A549 (cell line): ENCODE data around the gene CASP9. TPM values are rescaled to one million over a fixed set of nuclear protein-coding genes. Genes with fewer than 3 reads are reported as not detected.
"Not testable (repeated sequence)": the region's sequence is repeated elsewhere in the genome, so short reads cannot be mapped to it uniquely, and the experiment has no call there.

Experiments used
- ATAC-seq, 2 experiments: fragments of 200-7000 bp in 1 of 2; fragments of >200 bp in 1 of 2; cut with Nextera tagmentation in 1 of 2; cut with Tn5 transposase in 1 of 2; 3 replicates each; pipeline versions ENCODE4 v1.8.0 to v1.9.1; 2018 to 2020; ENCODE audit warnings: mild to moderate bottlenecking in 1 of 2, moderate library complexity in 1 of 2
- CTCF ChIA-PET: fragments of 300-600 bp; sonication (Branson Sonifier 250); formaldehyde crosslinking; extraction: SDS; loops from one replicate; lab custom pipeline; 2021; ENCODE audit warnings: antibody characterized with exemption, inconsistent platforms; lab: Yijun Ruan, JAX
- POLR2A ChIA-PET: fragments of 350-600 bp; formaldehyde crosslinking; extraction: SDS; loops from one replicate; lab custom pipeline; 2021; ENCODE audit warnings: antibody characterized with exemption, inconsistent platforms; lab: Yijun Ruan, JAX
- DNase-seq, 2 experiments: peaks; one replicate each; pipeline versions ENCODE4 v3.0.0 to v3.0.0-alpha.2; 2011 to 2016; ENCODE audit warnings: low read depth in 1 of 2, low spot score in 1 of 2
- FAIRE-seq: peaks from 2 replicates; lab custom pipeline; 2011; peaks lifted over from hg19 to GRCh38; lab: Jason Lieb, UNC
- H3K27ac ChIP-seq, 2 experiments: fragments of >200 bp; sonication (Bioruptor Twin); formaldehyde crosslinking; 3 replicates each; pipeline ENCODE4 v1.5.1; 2016 to 2017
- H3K4me1 ChIP-seq: fragments of >200 bp; sonication (Bioruptor Twin); formaldehyde crosslinking; 3 replicates; pipeline ENCODE4 v1.6.1; 2016
- H3K4me2 ChIP-seq: fragments of >200 bp; sonication (Bioruptor Twin); formaldehyde crosslinking; 3 replicates; pipeline ENCODE4 v1.6.1; 2016
- H3K4me3 ChIP-seq: fragments of >200 bp; sonication (Bioruptor Twin); formaldehyde crosslinking; 3 replicates; pipeline ENCODE4 v1.5.1; 2016
- H3K9me3 ChIP-seq: fragments of >200 bp; sonication (Bioruptor Twin); formaldehyde crosslinking; 3 replicates; pipeline ENCODE4 v1.6.1; 2016
- CBX2 ChIP-seq: fragments of 200-600 bp; sonication (generic); IDR thresholded peaks from 2 replicates; pipeline ENCODE4 v1.6.1; 2016; ENCODE audit warnings: low read depth, mild to moderate bottlenecking, borderline replicate concordance
- CBX8 ChIP-seq: fragments of 200-600 bp; sonication (generic); IDR thresholded peaks from 2 replicates; pipeline ENCODE4 v1.6.1; 2016
- CHD2 ChIP-seq: fragments of 150-350 bp; IDR thresholded peaks from 2 replicates; pipeline ENCODE4 v1.6.1; 2014; ENCODE audit warnings: low read length; ENCODE audit not compliant: partially characterized antibody
- CHD4 ChIP-seq: fragments of 200-600 bp; sonication (generic); IDR thresholded peaks from 2 replicates; pipeline ENCODE4 v1.6.1; 2016; ENCODE audit warnings: antibody characterized with exemption, mild to moderate bottlenecking, borderline replicate concordance
- EHF ChIP-seq: fragments of 250-450 bp; sonication (Bioruptor Pico); IDR thresholded peaks from 2 replicates; pipeline ENCODE4 v1.5.0; 2020; ENCODE audit warnings: mild to moderate bottlenecking
- HDAC2 ChIP-seq: fragments of 200-600 bp; sonication (generic); IDR thresholded peaks from 2 replicates; pipeline ENCODE4 v1.6.1; 2016
- HOXA7 ChIP-seq: fragments of 250-450 bp; sonication (Bioruptor Pico); IDR thresholded peaks from 2 replicates; pipeline ENCODE4 v1.5.0; 2020; ENCODE audit warnings: mild to moderate bottlenecking, moderate library complexity
- HOXB13 ChIP-seq: fragments of 250-450 bp; sonication (Bioruptor Pico); IDR thresholded peaks from 2 replicates; pipeline ENCODE4 v1.5.0; 2020; ENCODE audit warnings: low read depth, mild to moderate bottlenecking, moderate library complexity
- MYC ChIP-seq: IDR thresholded peaks from 2 replicates; pipeline ENCODE4 v1.6.1; 2012; ENCODE audit warnings: mild to moderate bottlenecking, inconsistent platforms, low read length, improper control_type of control experiment, borderline replicate concordance
- NPAS2 ChIP-seq: fragments of 250-450 bp; sonication (Bioruptor Pico); IDR thresholded peaks from 2 replicates; pipeline ENCODE4 v1.8.0; 2022; ENCODE audit warnings: mild to moderate bottlenecking, moderate library complexity, borderline replicate concordance
- PHF8 ChIP-seq: fragments of 200-600 bp; sonication (generic); IDR thresholded peaks from 2 replicates; pipeline ENCODE4 v1.6.1; 2016; ENCODE audit warnings: low read depth, mild to moderate bottlenecking, antibody characterized with exemption, moderate library complexity, borderline replicate concordance
- RARB ChIP-seq: fragments of 250-450 bp; sonication (Bioruptor Pico); IDR thresholded peaks from 2 replicates; pipeline ENCODE4 v1.8.0; 2021; ENCODE audit warnings: mild to moderate bottlenecking, moderate library complexity
- RFX5 ChIP-seq: fragments of 450-650 bp; IDR thresholded peaks from 2 replicates; pipeline ENCODE4 v1.7.1; 2014; ENCODE audit warnings: antibody characterized with exemption, mild to moderate bottlenecking, moderate library complexity
- SMC3 ChIP-seq: fragments of >200 bp; sonication (Bioruptor Twin); formaldehyde crosslinking; IDR thresholded peaks from 3 replicates; pipeline ENCODE4 v1.6.1; 2018; ENCODE audit warnings: inconsistent platforms
- SREBF2 ChIP-seq: fragments of 450-650 bp; IDR thresholded peaks from 2 replicates; pipeline ENCODE4 v1.6.1; 2014; ENCODE audit warnings: mild to moderate bottlenecking, moderate library complexity
- WGBS: methylation state at CpG from one replicate; pipeline ENCODE4 v1.1.6; 2017; ENCODE audit errors: missing lambda C conversion rate; 5-methylcytosine and 5-hydroxymethylcytosine counted together
- polyA plus RNA-seq, 4 experiments: library from polyadenylated mRNA; depleted of rRNA in 3 of 4; stranded (reverse); fragments of >200 nt; fragmentation: RNase III in 1 of 4; extraction: RNeasy Plus Mini Kit Qiagen cat#74134 plus additional on column Dnase treatment in 1 of 4; gene quantifications; 2 replicates in 3 of 4; 3 replicates in 1 of 4; pipeline ENCODE4 v1.2.3, GENCODE V29; 2011 to 2017
- TF ChIP-seq, protein P1 (sequence below): fragments of 200-600 bp; sonication (generic); IDR thresholded peaks from 2 replicates; pipeline ENCODE4 v1.6.1; 2016; ENCODE audit warnings: antibody characterized with exemption, mild to moderate bottlenecking, moderate library complexity
- TF ChIP-seq, protein P2 (sequence below): fragments of 150-350 bp; IDR thresholded peaks from 2 replicates; pipeline ENCODE4 v1.6.1; 2014; ENCODE audit warnings: low read depth, mild to moderate bottlenecking, low read length
- TF ChIP-seq, protein P3 (sequence below): IDR thresholded peaks from 2 replicates; pipeline ENCODE4 v1.6.1; 2012
- TF ChIP-seq, protein P4 (sequence below): fragments of >200 bp; sonication (Bioruptor Twin); formaldehyde crosslinking; IDR thresholded peaks from 2 replicates; pipeline ENCODE4 v1.6.1; 2016

CASP9 gene
- polyA plus RNA-seq, 2 of the 4 experiments (the other 2 are of a cell fraction): 11.0 to 16.1 TPM

DNA sequence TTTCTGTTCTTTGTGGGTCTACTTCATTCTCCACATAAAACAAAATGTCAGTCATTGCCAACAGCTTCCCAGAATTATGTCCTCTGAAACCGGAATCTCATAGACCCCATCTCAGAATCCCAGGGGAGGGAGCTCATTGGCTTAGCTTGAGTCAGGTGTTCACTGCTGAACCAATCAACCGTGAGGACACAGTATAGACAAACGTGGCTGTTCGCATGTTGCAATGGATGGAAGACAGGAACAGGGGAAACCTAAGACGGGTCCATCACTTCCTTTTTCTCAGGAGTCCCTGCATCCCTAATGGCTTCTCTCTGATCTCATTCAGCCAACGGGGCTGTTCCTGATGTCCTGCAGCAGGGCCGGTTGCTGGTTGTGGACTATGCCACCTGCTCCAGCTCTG lies 58.3 kb downstream of the CASP9 start:
- ChIA-PET POLR2A (no interaction called here), CTCF (interaction anchor here (1.4 kb wide), 1 partner anchor 142 kb away, joined by 6 read pairs; no protein-coding TSS in a partner anchor)
- DNase-seq: no peak
- no peaks in the 10 kb centered on the region for H3K9me3 ChIP-seq
- FAIRE-seq: no peak
- H3K4me2 ChIP-seq: no peak overlapping the region
- H3K4me1 ChIP-seq: no peaks in the 10 kb centered on the region
- 75% methylated on average over 7 of the region's 7 CpGs for WGBS
- ATAC-seq: peak in 1 of 2 experiments; percentile 38; a peak in 1 of 6 replicates
- H3K4me3 ChIP-seq: no peak overlapping the region
- H3K27ac ChIP-seq: no peak overlapping the region
- TF ChIP-seq EHF (CRISPR knock-in tag): no peak
- TF ChIP-seq HOXA7 (CRISPR knock-in tag): no peak
- TF ChIP-seq SREBF2: no peak
- TF ChIP-seq, protein P1, sequence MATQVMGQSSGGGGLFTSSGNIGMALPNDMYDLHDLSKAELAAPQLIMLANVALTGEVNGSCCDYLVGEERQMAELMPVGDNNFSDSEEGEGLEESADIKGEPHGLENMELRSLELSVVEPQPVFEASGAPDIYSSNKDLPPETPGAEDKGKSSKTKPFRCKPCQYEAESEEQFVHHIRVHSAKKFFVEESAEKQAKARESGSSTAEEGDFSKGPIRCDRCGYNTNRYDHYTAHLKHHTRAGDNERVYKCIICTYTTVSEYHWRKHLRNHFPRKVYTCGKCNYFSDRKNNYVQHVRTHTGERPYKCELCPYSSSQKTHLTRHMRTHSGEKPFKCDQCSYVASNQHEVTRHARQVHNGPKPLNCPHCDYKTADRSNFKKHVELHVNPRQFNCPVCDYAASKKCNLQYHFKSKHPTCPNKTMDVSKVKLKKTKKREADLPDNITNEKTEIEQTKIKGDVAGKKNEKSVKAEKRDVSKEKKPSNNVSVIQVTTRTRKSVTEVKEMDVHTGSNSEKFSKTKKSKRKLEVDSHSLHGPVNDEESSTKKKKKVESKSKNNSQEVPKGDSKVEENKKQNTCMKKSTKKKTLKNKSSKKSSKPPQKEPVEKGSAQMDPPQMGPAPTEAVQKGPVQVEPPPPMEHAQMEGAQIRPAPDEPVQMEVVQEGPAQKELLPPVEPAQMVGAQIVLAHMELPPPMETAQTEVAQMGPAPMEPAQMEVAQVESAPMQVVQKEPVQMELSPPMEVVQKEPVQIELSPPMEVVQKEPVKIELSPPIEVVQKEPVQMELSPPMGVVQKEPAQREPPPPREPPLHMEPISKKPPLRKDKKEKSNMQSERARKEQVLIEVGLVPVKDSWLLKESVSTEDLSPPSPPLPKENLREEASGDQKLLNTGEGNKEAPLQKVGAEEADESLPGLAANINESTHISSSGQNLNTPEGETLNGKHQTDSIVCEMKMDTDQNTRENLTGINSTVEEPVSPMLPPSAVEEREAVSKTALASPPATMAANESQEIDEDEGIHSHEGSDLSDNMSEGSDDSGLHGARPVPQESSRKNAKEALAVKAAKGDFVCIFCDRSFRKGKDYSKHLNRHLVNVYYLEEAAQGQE: no peak
- no peak for TF ChIP-seq HDAC2
- no peak for TF ChIP-seq CBX2
- TF ChIP-seq HOXB13 (CRISPR knock-in tag): no peak
- TF ChIP-seq, protein P2, sequence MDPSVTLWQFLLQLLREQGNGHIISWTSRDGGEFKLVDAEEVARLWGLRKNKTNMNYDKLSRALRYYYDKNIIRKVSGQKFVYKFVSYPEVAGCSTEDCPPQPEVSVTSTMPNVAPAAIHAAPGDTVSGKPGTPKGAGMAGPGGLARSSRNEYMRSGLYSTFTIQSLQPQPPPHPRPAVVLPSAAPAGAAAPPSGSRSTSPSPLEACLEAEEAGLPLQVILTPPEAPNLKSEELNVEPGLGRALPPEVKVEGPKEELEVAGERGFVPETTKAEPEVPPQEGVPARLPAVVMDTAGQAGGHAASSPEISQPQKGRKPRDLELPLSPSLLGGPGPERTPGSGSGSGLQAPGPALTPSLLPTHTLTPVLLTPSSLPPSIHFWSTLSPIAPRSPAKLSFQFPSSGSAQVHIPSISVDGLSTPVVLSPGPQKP: no peak
- TF ChIP-seq CHD2: no peak
- TF ChIP-seq RARB (CRISPR knock-in tag): no peak
- no peak for TF ChIP-seq RFX5
- TF ChIP-seq PHF8: no peak
- TF ChIP-seq, protein P3, sequence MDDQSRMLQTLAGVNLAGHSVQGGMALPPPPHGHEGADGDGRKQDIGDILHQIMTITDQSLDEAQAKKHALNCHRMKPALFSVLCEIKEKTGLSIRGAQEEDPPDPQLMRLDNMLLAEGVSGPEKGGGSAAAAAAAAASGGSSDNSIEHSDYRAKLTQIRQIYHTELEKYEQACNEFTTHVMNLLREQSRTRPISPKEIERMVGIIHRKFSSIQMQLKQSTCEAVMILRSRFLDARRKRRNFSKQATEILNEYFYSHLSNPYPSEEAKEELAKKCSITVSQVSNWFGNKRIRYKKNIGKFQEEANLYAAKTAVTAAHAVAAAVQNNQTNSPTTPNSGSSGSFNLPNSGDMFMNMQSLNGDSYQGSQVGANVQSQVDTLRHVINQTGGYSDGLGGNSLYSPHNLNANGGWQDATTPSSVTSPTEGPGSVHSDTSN: no peak
- TF ChIP-seq CBX8: no peak
- no peak for TF ChIP-seq MYC
- TF ChIP-seq CHD4: no peak
- TF ChIP-seq SMC3: no peak
- no peak for TF ChIP-seq NPAS2
- TF ChIP-seq, protein P4, sequence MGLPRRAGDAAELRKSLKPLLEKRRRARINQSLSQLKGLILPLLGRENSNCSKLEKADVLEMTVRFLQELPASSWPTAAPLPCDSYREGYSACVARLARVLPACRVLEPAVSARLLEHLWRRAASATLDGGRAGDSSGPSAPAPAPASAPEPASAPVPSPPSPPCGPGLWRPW: no peak
- TF ChIP-seq, all 56 proteins: peak for 0

DNA sequence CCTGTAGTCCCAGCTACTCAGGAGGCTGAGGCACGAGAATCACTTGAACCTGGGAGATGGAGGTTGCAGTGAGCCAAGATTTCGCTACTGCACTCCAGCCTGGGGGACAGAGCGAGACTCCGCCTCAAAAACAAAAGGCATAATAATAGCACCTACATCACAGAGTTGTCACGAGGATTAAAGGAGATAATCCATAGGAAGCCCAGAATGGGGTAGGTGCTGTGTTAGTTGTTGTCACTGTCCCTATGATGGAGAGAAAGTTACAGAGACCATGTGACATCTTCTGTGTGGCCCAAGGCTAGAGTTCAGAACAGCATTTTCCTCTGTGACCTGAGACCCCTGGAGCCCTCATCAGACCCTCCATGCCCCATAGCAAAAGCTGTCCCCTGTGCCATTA lies 60.1 kb downstream of the CASP9 start:
- POLR2A ChIA-PET, ATAC-seq, H3K4me2 ChIP-seq, H3K4me3 ChIP-seq, H3K27ac ChIP-seq, DNase-seq, H3K9me3 ChIP-seq, H3K4me1 ChIP-seq, FAIRE-seq: not testable (repeated sequence)
- WGBS: 88% methylated on average over 5 of the region's 5 CpGs
- CTCF ChIA-PET: interaction anchor here (0.7 kb wide), 1 partner anchor 553 kb away, joined by 3 read pairs; no protein-coding TSS in a partner anchor

DNA sequence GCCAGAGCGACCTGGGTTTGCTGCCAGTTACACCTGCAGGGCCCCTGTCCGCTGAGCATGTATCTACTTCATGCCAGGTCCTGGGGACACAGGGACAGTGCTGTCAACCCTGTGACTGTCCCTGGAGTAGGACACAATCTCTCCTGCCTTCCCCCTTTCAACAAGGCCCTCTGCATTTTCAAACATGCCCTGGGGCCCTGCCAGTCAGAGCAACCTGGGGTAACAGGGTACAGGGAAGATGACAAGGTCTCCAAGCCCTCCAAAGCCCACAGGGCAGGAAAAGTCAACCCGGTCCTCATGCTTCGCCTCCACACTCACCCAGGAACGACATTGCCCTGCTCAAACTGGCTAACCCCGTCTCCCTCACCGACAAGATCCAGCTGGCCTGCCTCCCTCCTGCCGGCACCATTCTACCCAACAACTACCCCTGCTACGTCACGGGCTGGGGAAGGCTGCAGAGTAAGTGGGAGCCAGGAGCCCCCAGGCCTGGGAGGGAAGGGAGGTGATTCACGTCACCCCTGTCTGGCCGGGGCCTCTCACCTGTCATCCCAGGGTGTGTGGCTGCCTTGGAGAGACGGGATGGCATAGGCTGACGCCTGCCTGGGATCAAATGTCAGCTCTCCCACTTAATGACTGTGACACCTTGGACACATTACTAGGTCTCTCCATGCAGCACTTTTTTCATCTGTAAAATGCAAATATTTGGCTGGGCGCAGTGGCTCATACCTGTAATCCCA lies 60.8 kb downstream of the CASP9 start:
- H3K9me3 ChIP-seq, H3K4me3 ChIP-seq, POLR2A ChIA-PET, H3K27ac ChIP-seq, DNase-seq, H3K4me2 ChIP-seq, ATAC-seq, H3K4me1 ChIP-seq, FAIRE-seq: not testable (repeated sequence)
- 84% methylated on average over 7 of the region's 15 CpGs for whole genome bisulfite sequencing
- CTCF ChIA-PET: interaction anchor here (0.7 kb wide), 1 partner anchor 552 kb away, joined by 3 read pairs; no protein-coding TSS in a partner anchor
